ENCODE measurements around the gene IGIP.

GRCh38 chr5:140176031-140176387, 50.3 kb downstream of the IGIP start:
- no peak for TF ChIP-seq CTCF (IDR thresholded peaks at IDR 0.05)
- no peak for TF ChIP-seq ZFX (IDR thresholded peaks at IDR 0.05; ENCODE audit: borderline replicate concordance)
